ENCODE measurements around the gene ADAM12. TPM values are rescaled to one million over a fixed set of nuclear protein-coding genes. Genes with fewer than 3 reads are reported as not detected.

ADAM12 gene
- total and polyA plus RNA-seq, 9 of the 15 experiments (the other 6 are each of a cell fraction or from before 2014, with no cell fraction given), result not detected

- no peak overlapping the region for H3K9ac ChIP-seq (ENCODE audit: insufficient read depth in 1 of 2, low read depth in 2 of 2, low read length in 2 of 2)
- POLR2A ChIA-PET, result no interaction called here
- H3K9me1 ChIP-seq (ENCODE audit: control insufficient read depth, insufficient read depth, low read length), result no peaks in the 10 kb centered on the region
- no peak overlapping the region for H3K4me2 ChIP-seq (ENCODE audit: insufficient read depth, low read length)
- H3K4me3 ChIP-seq, result no peak overlapping the region
- ATAC-seq (no peak), DNase-seq (ENCODE audit: extremely low read depth in 1 of 4, low spot score in 3 of 4) (no peak), FAIRE-seq (no peak)
- no peaks in the 10 kb centered on the region for H3K36me3 ChIP-seq (ENCODE audit: control insufficient read depth, insufficient read depth, low read length)
- H3K9me3 ChIP-seq (replicated peaks; ENCODE audit: control insufficient read depth, insufficient read depth, low read depth, low read length), result no peaks in the 10 kb centered on the region
- in situ Hi-C loops (cut with MboI) (no loop called here), intact Hi-C loops (cut with micrococcal nuclease) (no loop called here)
- CTCF ChIA-PET (ENCODE audit: low intra/inter-chr PET ratio), result no interaction called here
- no peaks in the 10 kb centered on the region for H3K79me2 ChIP-seq (ENCODE audit: control insufficient read depth, insufficient read depth, low read length)
- BruUV-seq (replicated peaks), result no TSS peak
- H3K27me3 ChIP-seq (ENCODE audit: control insufficient read depth in 2 of 2, insufficient read depth in 2 of 2, low read length in 2 of 2), result peaks cover 0 to 2% of the 10 kb centered on the region in 2 experiments; a peak in 2 of 5 replicates
- no peak overlapping the region for H3K27ac ChIP-seq (ENCODE audit: extremely low read depth, low read depth, low read length)
- WGBS (ENCODE audit: insufficient coverage, low coverage, missing lambda C conversion rate), result 7% methylated on average over 10 of the region's 14 CpGs
- TF ChIP-seq ZNF217 (CRISPR knock-in tag; IDR thresholded peaks at IDR 0.05) (no peak), ZNF174 (CRISPR knock-in tag; IDR thresholded peaks at IDR 0.05) (no peak), ZKSCAN1 (IDR thresholded peaks at IDR 0.05; ENCODE audit: low read depth, low read length) (no peak), LEF1 (IDR thresholded peaks at IDR 0.05) (no peak), ZNF444 (CRISPR knock-in tag; IDR thresholded peaks at IDR 0.05) (no peak), TRIM28 (IDR thresholded peaks at IDR 0.05) (no peak), HDAC2 (IDR thresholded peaks at IDR 0.05) (no peak), ETV1 (tag; conservative IDR thresholded peaks at IDR 0.05; ENCODE audit: low read depth) (no peak), KLF13 (tag; IDR thresholded peaks at IDR 0.05; ENCODE audit: borderline replicate concordance, low read depth) (no peak), FOXJ2 (tag; IDR thresholded peaks at IDR 0.05) (no peak), WHSC1 (IDR thresholded peaks at IDR 0.05; ENCODE audit: low read length) (no peak), ZSCAN32 (CRISPR knock-in tag; IDR thresholded peaks at IDR 0.05) (no peak), TFE3 (CRISPR knock-in tag; IDR thresholded peaks at IDR 0.05) (no peak), ARID3B (CRISPR knock-in tag; IDR thresholded peaks at IDR 0.05; ENCODE audit: borderline replicate concordance) (no peak), ZBED1 (IDR thresholded peaks at IDR 0.05) (no peak), CHAMP1 (IDR thresholded peaks at IDR 0.05) (no peak)
- TF ChIP-seq, protein P1, sequence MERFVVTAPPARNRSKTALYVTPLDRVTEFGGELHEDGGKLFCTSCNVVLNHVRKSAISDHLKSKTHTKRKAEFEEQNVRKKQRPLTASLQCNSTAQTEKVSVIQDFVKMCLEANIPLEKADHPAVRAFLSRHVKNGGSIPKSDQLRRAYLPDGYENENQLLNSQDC (CRISPR knock-in tag; IDR thresholded peaks at IDR 0.05), result no peak
- H3K4me1 ChIP-seq (replicated peaks in 1 of 2; ENCODE audit: control insufficient read depth in 2 of 2, insufficient read depth in 2 of 2, low read length in 2 of 2), result no peaks in the 10 kb centered on the region
- H4K20me1 ChIP-seq (replicated peaks; ENCODE audit: control insufficient read depth, insufficient read depth, low read length), result no peaks in the 10 kb centered on the region
- no peak overlapping the region for H2AFZ ChIP-seq (ENCODE audit: low read depth, low read length)
Observed at GRCh38 chr10:126081841-126082466, 306.3 kb downstream of the ADAM12 start.

Measured in K562 (cell line).